ENCODE results near the gene COX7A2L. TPM values are rescaled to one million over a fixed set of nuclear protein-coding genes. Genes with fewer than 3 reads are reported as not detected.

The COX7A2L gene
- total and polyA plus RNA-seq, 10 of the 15 experiments (the other 5 are each of a cell fraction or from before 2014, with no cell fraction given): 134 to 532 (median 222) TPM

DNA sequence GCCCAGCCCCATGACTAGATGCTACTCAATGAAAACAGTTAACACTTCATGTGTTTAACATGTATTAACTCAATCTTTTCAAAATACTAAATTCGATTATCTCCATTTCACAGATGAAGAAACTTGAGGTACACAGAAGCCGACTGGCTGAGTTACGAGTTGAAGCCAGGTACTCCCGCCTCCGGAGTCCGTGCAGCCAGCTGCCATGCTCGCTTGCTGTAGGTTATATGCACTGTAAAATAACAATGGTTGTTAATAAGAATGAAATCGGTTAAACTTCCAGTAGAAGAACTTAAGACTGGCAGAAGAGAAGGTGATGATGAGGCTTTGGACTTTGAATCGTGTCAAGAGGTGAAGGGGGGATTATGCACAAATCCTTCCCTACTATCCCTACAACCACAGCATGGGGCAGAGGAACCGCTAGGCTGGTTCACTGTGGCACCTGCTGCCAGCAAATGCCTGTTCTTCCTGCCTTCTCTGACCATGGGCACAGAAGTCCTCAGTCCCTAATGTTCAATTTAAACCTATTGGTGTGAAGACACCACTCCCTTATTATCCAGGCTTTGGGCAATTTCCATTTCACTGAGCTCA lies 25.4 kb downstream of the COX7A2L start:
- ChIA-PET POLR2A (no interaction called here), CTCF (interaction anchor here (0.8 kb wide), 1 partner anchor 45 kb away, joined by 4 read pairs; no protein-coding TSS in a partner anchor), RAD21 (ENCODE audit: unreplicated experiment) (no interaction called here), SMC1A (ENCODE audit: uncharacterized antibody, unreplicated experiment) (no interaction called here)
- H3K4me2 ChIP-seq (ENCODE audit: control insufficient read depth, insufficient read depth): no peak overlapping the region
- H3K9ac ChIP-seq (ENCODE audit: control insufficient read depth, insufficient read depth, low read length): no peak overlapping the region
- H4K20me1 ChIP-seq (ENCODE audit: control insufficient read depth, insufficient read depth): no peaks in the 10 kb centered on the region
- intact Hi-C loops (cut with micrococcal nuclease; ENCODE audit: unreplicated experiment) (no loop called here), in situ Hi-C loops (cut with MboI) (loop anchor here (10.0 kb wide), 1 partner anchor 461 kb away; no protein-coding TSS in a partner anchor)
- FAIRE-seq (no peak), DNase-seq (ENCODE audit: low read depth, low spot score) (no peak), ATAC-seq (no peak)
- 98% methylated on average over 10 of the region's 10 CpGs for WGBS (ENCODE audit: insufficient coverage, insufficient replicate concordance, low lambda C conversion rate, missing lambda C conversion rate)
- H3K4me1 ChIP-seq (ENCODE audit: control insufficient read depth, insufficient read depth, low read length): no peaks in the 10 kb centered on the region
- BruUV-seq (replicated peaks): no TSS peak
- no peak for TF ChIP-seq RELA (IDR thresholded peaks at IDR 0.05; ENCODE audit: borderline replicate concordance, partially characterized antibody)
- no peak for TF ChIP-seq MYC (IDR thresholded peaks at IDR 0.05; ENCODE audit: insufficient read depth, insufficient read length, insufficient replicate concordance, low read length, severe bottlenecking)
- TF ChIP-seq MEF2A (IDR thresholded peaks at IDR 0.05; ENCODE audit: insufficient read depth, low read depth, low read length): no peak
- TF ChIP-seq ZNF217 (IDR thresholded peaks at IDR 0.05): no peak
- TF ChIP-seq CREB1 (IDR thresholded peaks at IDR 0.05; ENCODE audit: low read depth): no peak
- no peak for TF ChIP-seq ZZZ3 (IDR thresholded peaks at IDR 0.05; ENCODE audit: control insufficient read depth, insufficient read length, low read depth)
- no peak for TF ChIP-seq EGR1 (IDR thresholded peaks at IDR 0.05; ENCODE audit: borderline replicate concordance in 1 of 2, low read depth in 2 of 2, low read length in 2 of 2)
- TF ChIP-seq, protein P1, sequence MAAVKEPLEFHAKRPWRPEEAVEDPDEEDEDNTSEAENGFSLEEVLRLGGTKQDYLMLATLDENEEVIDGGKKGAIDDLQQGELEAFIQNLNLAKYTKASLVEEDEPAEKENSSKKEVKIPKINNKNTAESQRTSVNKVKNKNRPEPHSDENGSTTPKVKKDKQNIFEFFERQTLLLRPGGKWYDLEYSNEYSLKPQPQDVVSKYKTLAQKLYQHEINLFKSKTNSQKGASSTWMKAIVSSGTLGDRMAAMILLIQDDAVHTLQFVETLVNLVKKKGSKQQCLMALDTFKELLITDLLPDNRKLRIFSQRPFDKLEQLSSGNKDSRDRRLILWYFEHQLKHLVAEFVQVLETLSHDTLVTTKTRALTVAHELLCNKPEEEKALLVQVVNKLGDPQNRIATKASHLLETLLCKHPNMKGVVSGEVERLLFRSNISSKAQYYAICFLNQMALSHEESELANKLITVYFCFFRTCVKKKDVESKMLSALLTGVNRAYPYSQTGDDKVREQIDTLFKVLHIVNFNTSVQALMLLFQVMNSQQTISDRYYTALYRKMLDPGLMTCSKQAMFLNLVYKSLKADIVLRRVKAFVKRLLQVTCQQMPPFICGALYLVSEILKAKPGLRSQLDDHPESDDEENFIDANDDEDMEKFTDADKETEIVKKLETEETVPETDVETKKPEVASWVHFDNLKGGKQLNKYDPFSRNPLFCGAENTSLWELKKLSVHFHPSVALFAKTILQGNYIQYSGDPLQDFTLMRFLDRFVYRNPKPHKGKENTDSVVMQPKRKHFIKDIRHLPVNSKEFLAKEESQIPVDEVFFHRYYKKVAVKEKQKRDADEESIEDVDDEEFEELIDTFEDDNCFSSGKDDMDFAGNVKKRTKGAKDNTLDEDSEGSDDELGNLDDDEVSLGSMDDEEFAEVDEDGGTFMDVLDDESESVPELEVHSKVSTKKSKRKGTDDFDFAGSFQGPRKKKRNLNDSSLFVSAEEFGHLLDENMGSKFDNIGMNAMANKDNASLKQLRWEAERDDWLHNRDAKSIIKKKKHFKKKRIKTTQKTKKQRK (IDR thresholded peaks at IDR 0.05; ENCODE audit: low read depth, low read length): no peak
- no peak for TF ChIP-seq CBFB (IDR thresholded peaks at IDR 0.05; ENCODE audit: low read depth)
- TF ChIP-seq SREBF1 (IDR thresholded peaks at IDR 0.05; ENCODE audit: low read length): no peak
- no peak for TF ChIP-seq ESRRA (IDR thresholded peaks at IDR 0.05; ENCODE audit: low read length)
- no peak for TF ChIP-seq RAD51 (IDR thresholded peaks at IDR 0.05)
- TF ChIP-seq TAF1 (IDR thresholded peaks at IDR 0.05; ENCODE audit: borderline replicate concordance, low read depth, low read length): no peak
- no peak for TF ChIP-seq TCF7 (IDR thresholded peaks at IDR 0.05; ENCODE audit: borderline replicate concordance)
- no peak for TF ChIP-seq FOXK2 (IDR thresholded peaks at IDR 0.05)
- TF ChIP-seq CHD2 (IDR thresholded peaks at IDR 0.05; ENCODE audit: borderline replicate concordance, low read depth, low read length): no peak
- TF ChIP-seq, protein P2, sequence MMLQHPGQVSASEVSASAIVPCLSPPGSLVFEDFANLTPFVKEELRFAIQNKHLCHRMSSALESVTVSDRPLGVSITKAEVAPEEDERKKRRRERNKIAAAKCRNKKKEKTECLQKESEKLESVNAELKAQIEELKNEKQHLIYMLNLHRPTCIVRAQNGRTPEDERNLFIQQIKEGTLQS (IDR thresholded peaks at IDR 0.05; ENCODE audit: borderline replicate concordance, extremely low read depth, low read depth, low read length): no peak
- no peak for TF ChIP-seq PAX5 (IDR thresholded peaks at IDR 0.05; ENCODE audit: borderline replicate concordance, low read depth, low read length)
- no peak for TF ChIP-seq BMI1 (IDR thresholded peaks at IDR 0.05; ENCODE audit: borderline replicate concordance)
- no peaks in the 10 kb centered on the region for H3K27me3 ChIP-seq (replicated peaks in 1 of 2; ENCODE audit: control insufficient read depth in 2 of 2, insufficient read depth in 2 of 2, low read length in 1 of 2)
- H3K36me3 ChIP-seq (ENCODE audit: control insufficient read depth in 2 of 2, insufficient read depth in 2 of 2, low read length in 1 of 2): peaks cover 4 to 24% of the 10 kb centered on the region in 2 experiments; a peak in 3 of 4 replicates
- no peaks in the 10 kb centered on the region for H3K9me3 ChIP-seq (replicated peaks; ENCODE audit: control insufficient read depth, insufficient read depth, low read length)
- no peak overlapping the region for H3K4me3 ChIP-seq
- no peaks in the 10 kb centered on the region for H3K79me2 ChIP-seq (ENCODE audit: control insufficient read depth, insufficient read depth, low read length)
- no peak overlapping the region for H2AFZ ChIP-seq (ENCODE audit: control insufficient read depth, low read depth, low read length)
- H3K27ac ChIP-seq (ENCODE audit: control insufficient read depth, insufficient read depth): no peak overlapping the region

Measured in GM12878 (cell line).